Smooth muscle cell (in vitro differentiated cells): Measurements from ENCODE around the gene NOD1. TPM values are rescaled to one million over a fixed set of nuclear protein-coding genes. Genes with fewer than 3 reads are reported as not detected.
A peak's percentile ranks its signal among the peaks of the same experiment; 100 is the strongest.

Experiments
- DNase-seq: peaks from one replicate; lab custom pipeline; 2025; ENCODE audit not compliant: unreplicated experiment; lab: John Stamatoyannopoulos, UW
- H2AFZ ChIP-seq: fragments of 200-600 bp; sonication (generic); 2 replicates; pipeline ENCODE4 v1.6.0; 2016; ENCODE audit warnings: antibody characterized with exemption, low read depth, mild to moderate bottlenecking
- H3F3A ChIP-seq: fragments of 200-600 bp; sonication (generic); 2 replicates; pipeline ENCODE4 v1.6.0; 2017; ENCODE audit warnings: antibody characterized with exemption, low read depth
- H3K27ac ChIP-seq: fragments of 200-600 bp; sonication (generic); 2 replicates; pipeline ENCODE4 v1.5.1; 2016; ENCODE audit warnings: low read depth, mild to moderate bottlenecking
- H3K27me3 ChIP-seq: fragments of 200-600 bp; sonication (generic); 2 replicates; pipeline ENCODE4 v1.6.1; 2016; ENCODE audit warnings: low read depth, mild to moderate bottlenecking
- H3K36me3 ChIP-seq: fragments of 200-600 bp; sonication (generic); 2 replicates; pipeline ENCODE4 v1.5.1; 2016; ENCODE audit warnings: low read depth
- H3K4me1 ChIP-seq: fragments of 200-600 bp; sonication (generic); 2 replicates; pipeline ENCODE4 v1.5.1; 2016; ENCODE audit warnings: low read depth
- H3K4me2 ChIP-seq: fragments of 200-600 bp; sonication (generic); 2 replicates; pipeline ENCODE4 v1.6.0; 2016; ENCODE audit warnings: mild to moderate bottlenecking
- H3K4me3 ChIP-seq: fragments of 200-600 bp; sonication (generic); 2 replicates; pipeline ENCODE4 v1.5.1; 2016; ENCODE audit warnings: mild to moderate bottlenecking
- H3K79me2 ChIP-seq: fragments of 200-600 bp; sonication (generic); 2 replicates; pipeline ENCODE4 v1.6.0; 2016; ENCODE audit warnings: low read depth, mild to moderate bottlenecking
- H3K9ac ChIP-seq: fragments of 200-600 bp; sonication (generic); 2 replicates; pipeline ENCODE4 v1.6.0; 2016; ENCODE audit warnings: low read depth
- H3K9me3 ChIP-seq: fragments of 200-600 bp; sonication (generic); replicated peaks from 2 replicates; pipeline ENCODE4 v1.5.1; 2016; ENCODE audit warnings: low read depth
- H4K20me1 ChIP-seq: fragments of 200-600 bp; sonication (generic); 2 replicates; pipeline ENCODE4 v1.6.0; 2016; ENCODE audit warnings: low read depth
- CTCF ChIP-seq: fragments of 200-600 bp; sonication (generic); IDR thresholded peaks from 2 replicates; pipeline ENCODE4 v1.5.1; 2017; ENCODE audit warnings: borderline replicate concordance, mild to moderate bottlenecking, antibody characterized with exemption; ENCODE audit not compliant: insufficient read depth, poor library complexity, severe bottlenecking
- WGBS: methylation state at CpG from one replicate; pipeline ENCODE4 v1.1.7; 2016; ENCODE audit warnings: low lambda C conversion rate; 5-methylcytosine and 5-hydroxymethylcytosine counted together
- polyA plus RNA-seq: library from polyadenylated mRNA; unstranded; fragments of >200 nt; fragmentation: Nextera tagmentation; extraction: Ambion mirVana; gene quantifications from 2 replicates; pipeline ENCODE4 v1.2.1, GENCODE V29; 2016
- total RNA-seq: library from RNA; depleted of rRNA; stranded (reverse); fragments of >200 nt; gene quantifications from 2 replicates; pipeline ENCODE4 v1.2.3, GENCODE V29; 2014

NOD1 gene
- total and polyA plus RNA-seq, 2 experiments from 2014 or later, result 8.6 to 10.5 TPM

GRCh38 chr7:30472784-30473775 is 5.5 kb downstream of the NOD1 start:
- TF ChIP-seq CTCF, result no peak
- H3K4me1 ChIP-seq, result peaks cover 39% of the 10 kb centered on the region
- no peak overlapping the region for H3K4me3 ChIP-seq
- H4K20me1 ChIP-seq, result peaks cover 21% of the 10 kb centered on the region
- no peak overlapping the region for H2AFZ ChIP-seq
- peaks cover 68% of the 10 kb centered on the region for H3F3A ChIP-seq
- H3K79me2 ChIP-seq, result peaks cover 5% of the 10 kb centered on the region
- H3K27me3 ChIP-seq, result no peaks in the 10 kb centered on the region
- 16% methylated on average over 4 of the region's 4 CpGs for WGBS
- H3K9me3 ChIP-seq, result no peaks in the 10 kb centered on the region
- peak overlapping the region; percentile 41 for H3K9ac ChIP-seq
- peak overlapping the region; percentile 78 for H3K4me2 ChIP-seq
- H3K36me3 ChIP-seq, result no peaks in the 10 kb centered on the region
- peak overlapping the region; percentile 90 for H3K27ac ChIP-seq
- no peak for DNase-seq

GRCh38 chr7:30472081-30472783 is 6.4 kb downstream of the NOD1 start:
- H3F3A ChIP-seq, result peaks cover 67% of the 10 kb centered on the region
- 45% methylated on average over 4 of the region's 4 CpGs for WGBS
- DNase-seq, result no peak
- H3K36me3 ChIP-seq, result no peaks in the 10 kb centered on the region
- no peak for TF ChIP-seq CTCF
- H4K20me1 ChIP-seq, result peaks cover 21% of the 10 kb centered on the region
- H3K4me1 ChIP-seq, result peaks cover 38% of the 10 kb centered on the region
- H3K27me3 ChIP-seq, result no peaks in the 10 kb centered on the region
- peak overlapping the region; percentile 78 for H3K4me2 ChIP-seq
- H3K27ac ChIP-seq, result peak overlapping the region; percentile 90
- no peak overlapping the region for H3K4me3 ChIP-seq
- peak overlapping the region; percentile 31 for H3K9ac ChIP-seq
- no peaks in the 10 kb centered on the region for H3K9me3 ChIP-seq
- H3K79me2 ChIP-seq, result peaks cover 12% of the 10 kb centered on the region
- no peak overlapping the region for H2AFZ ChIP-seq

- H3K4me2 ChIP-seq, result peak overlapping the region; percentile 78
- H3K4me1 ChIP-seq, result peaks cover 31% of the 10 kb centered on the region
- H3K9me3 ChIP-seq, result no peaks in the 10 kb centered on the region
- H3K79me2 ChIP-seq, result peaks cover 17% of the 10 kb centered on the region
- 79% methylated on average over 2 of the region's 2 CpGs for WGBS
- peaks cover 60% of the 10 kb centered on the region for H3F3A ChIP-seq
- H4K20me1 ChIP-seq, result peaks cover 21% of the 10 kb centered on the region
- peak overlapping the region; percentile 90 for H3K27ac ChIP-seq
- H3K4me3 ChIP-seq, result no peak overlapping the region
- no peak for DNase-seq
- H3K27me3 ChIP-seq, result no peaks in the 10 kb centered on the region
- no peak for TF ChIP-seq CTCF
- no peaks in the 10 kb centered on the region for H3K36me3 ChIP-seq
- H2AFZ ChIP-seq, result no peak overlapping the region
- peak overlapping the region; percentile 66 for H3K9ac ChIP-seq
Measured at GRCh38 chr7:30471205-30471604, 7.4 kb downstream of the NOD1 start.
